ENCODE measurements around the gene SNPH.

Gene SNPH

DNA sequence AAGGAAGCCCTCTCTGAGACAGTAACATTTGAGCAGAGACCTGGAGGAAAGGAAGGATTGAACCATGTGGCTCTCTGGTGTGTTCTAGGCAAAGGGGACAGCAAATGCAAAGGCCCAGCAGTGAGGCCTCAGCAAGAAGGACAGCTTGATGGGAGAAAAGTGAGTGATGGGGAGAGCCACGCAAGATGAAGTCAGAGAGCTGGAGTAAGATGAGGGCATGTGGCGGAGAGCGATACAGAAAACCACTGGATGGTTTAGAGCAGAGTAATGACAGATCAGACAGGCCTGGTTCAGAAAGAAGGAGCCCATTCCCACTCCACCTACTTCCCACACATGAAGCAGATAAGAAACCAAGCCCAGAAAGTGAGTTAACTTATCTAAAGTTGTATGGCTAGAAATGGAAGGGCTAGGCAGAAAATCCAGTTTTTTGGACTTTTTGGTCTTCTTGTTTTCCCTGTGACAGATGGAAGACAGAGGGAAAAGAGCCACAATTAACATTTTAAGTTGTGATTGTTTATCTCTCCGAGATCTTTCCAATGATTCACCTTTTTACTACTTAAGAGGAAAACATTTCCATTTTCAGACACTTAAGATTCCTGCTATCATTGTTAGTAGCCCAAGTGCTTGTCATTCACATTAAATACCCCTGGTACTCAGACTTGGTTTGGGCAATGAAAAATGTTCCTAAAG, 723 bp upstream of the SNPH start:
- peak in 1 of 2 donors; percentile 4 for DNase-seq

DNA sequence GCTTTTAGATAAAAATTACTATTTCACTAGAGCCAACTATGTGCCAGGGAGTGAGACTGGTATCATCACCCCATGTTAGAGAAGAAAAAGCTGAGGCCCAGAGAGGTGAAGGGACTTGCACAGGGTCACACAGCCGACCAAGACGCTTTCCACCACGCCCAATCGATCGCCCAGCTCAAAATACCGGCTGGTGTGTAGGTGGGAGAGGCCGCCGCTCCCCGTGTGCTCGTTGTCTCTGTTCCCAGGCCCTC, 253 bp upstream of the SNPH start:
- no peak for DNase-seq

DNA sequence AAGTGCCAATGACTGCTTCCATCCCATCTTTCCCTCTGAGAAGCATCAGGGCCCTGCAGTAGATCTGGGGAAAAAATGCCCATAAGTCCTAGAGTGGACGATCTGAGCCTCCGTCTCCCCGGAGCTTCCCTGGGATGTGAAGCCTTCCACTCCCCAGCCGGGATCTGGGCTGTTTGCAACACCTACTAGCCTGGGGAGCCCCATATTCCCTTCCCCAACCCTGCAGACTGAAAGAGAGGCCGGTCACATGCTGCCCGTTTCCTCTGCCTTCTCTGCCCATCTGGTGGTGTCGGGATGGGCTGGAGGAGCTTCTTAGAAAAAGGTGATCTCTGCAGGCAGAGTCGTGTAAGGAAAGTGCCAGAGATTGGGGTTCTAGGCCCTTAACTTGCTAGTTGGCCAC, 1.1 kb downstream of the SNPH start:
- no peak for DNase-seq

DNA sequence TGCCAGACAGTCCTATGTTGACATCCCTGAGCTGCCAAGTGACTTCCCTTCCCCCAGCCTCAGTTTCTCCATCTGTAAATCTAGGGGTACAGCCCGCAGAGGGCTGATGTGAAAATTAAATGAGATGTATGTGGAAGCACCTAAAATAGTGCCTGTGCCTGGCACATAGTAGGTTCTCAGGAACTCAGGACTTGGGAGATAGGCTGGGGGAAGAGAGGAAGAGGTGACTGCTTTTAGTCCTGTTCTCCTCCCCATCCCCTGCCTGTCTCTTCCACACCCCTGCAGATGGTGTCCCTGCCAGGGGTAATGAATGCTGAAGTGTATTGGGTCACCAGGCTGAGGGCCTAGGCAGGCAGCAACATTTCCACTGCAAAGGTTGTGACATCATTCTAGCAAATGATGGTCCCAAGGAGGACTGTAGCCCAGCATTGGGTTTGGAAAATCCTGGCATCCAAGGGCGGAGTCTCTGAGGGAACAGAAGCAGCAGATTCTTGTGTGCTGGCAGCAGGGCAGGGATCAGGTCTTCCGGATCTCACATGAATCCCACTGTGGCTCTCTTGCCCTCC, 1.8 kb downstream of the SNPH start:
- DNase-seq = no peak

DNA sequence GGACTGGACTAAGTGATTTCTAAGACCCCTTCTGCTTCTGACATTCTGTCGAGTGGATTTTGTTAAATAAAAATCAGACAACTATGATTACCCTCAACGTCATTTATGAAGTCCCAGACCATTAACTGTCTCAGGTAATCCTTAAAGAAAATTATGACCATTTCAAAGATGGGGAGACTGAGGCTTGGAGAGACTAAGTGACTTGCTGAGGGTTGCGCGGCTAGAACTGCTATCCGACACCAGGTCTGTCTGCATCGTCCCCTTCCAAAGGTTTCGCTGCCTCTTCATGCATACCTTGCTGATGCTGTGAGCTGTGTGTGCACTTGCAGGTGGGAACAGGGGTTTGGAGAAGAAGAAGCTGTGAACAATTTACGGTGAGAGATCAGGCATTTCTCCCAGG, 3.1 kb downstream of the SNPH start:
- DNase-seq = no peak

DNA sequence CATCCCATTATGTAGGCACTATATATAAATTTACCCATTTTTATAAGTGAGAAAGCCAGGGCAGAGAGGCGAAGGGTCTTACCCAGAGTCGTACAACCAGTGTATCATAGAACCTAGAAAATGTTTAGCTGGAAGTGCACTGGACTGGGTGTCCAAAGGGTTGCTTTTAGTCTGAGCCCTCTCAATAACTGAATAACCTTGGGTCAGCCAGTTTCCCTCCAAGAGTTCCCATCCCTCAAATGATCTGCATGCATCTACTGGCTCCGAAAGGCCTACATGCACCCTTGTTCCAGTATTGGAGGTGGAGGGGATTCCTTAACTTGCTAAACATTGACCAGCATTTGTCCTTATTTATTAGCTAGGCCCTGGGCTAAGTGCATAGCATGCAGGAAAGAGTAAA, 3.8 kb downstream of the SNPH start:
- no peak for DNase-seq

DNA sequence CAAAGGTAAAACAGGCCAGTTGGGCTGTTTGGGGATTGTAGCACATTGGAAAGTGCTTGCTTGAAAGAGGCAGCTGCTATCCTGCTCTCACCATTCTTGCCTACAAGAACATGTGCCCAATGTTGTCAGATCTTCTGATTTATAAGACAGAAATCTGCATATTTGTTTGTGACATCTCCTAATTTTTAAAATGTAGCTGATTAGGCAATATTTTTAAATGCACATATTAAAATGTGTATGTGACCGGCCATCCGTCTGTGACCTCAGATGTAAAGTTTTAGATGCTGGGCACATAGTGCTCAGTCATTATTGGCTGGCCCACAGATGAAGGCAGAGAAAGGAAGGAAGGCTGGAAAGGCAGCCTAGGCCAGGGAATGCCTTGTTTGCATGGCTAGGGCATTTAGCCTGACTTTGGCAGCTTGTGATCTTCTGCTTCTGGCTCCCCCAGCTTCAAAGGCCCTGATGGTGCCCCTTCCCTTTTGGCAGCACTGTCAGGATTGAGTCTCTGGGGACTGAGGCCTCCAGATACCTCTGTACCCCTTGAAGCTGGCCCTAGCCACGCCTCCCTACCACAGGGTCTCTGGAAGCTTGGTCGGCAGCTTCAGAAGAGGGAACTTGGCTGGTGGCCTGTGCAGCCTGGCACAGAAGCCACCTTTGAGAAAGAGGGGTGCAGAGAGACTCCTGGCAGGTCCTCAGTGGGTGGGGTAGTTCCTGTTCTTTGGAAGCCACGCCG, 6.4 kb downstream of the SNPH start:
- no peak for DNase-seq

DNA sequence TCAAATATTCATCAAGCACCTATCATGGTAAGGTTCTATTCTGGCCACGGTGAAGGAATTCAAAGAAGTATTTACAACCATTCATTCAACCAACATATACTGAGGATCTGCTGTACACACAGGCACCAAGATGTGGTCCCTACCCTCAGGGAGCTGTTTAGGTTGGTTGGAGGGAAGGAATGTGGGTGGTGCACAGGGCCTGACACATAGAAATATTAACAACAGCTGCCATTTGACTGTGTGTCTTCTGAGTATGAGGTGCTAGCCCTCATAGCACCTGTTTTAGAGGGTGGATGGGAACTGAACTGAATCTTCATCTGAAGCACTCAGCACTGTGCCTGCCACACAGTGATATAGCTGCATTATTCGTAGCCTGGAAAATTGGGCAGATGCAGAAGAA, 7.3 kb downstream of the SNPH start:
- no peak for DNase-seq

DNA sequence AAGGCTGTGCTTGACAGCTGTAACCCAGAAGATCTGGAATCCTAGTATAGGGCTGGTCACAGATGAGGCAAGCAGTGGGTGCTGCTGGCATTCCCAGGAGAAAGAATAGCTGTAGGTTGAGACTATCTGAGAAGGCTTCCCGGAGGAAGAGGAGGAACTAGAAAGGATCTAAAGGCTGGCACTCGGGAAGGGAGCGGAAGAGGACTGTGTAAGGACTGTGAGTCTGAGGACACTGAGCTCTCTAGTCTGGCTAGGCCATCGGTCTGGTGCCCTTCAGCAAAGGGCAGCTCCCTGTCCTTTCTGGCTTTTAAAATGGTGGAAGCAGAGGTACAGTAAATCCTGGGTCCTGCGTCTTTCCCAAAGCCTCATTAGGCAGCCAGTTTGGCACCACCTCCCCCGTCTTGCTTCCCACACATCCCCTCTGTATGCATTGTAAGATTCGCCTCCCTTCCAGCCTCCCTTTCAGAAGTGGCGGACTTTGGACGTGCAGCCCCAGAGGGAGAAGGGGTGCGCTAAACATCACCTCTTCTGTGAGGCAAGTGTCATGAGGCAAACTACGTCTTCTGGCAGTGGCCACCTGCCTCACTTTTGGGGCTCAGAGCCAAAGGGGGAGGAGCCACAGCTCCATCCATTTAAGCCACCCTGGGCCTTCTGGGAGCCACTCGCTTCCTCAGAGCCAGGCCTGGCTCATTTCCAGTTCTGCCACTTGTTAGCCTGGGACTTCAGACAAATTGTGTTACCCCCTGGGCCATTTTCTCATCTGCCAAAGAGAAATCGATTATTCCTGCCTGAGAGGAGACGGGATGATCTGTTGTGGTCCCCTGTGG, 8.6 kb downstream of the SNPH start:
- DNase-seq = no peak

DNA sequence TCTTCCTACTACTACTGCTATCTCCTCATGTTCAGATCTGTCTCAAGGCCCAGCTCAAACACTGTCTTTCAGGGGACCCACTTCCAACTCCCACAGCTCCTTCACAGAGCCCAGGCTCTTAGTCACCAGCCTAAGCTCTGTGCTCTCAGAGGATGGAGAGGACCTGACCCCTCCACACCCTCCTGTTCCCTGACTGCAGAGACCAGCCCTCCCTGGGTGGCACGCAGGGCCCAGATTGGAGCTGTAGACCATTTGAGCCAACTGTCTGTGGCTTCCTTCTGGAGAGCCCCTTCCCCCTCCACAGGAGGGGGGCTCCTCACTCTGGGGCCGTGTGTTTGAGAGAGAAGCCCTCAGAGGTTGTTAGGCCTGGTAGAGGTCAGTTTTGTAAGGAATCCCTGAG, 9.8 kb downstream of the SNPH start:
- DNase-seq = no peak

DNA sequence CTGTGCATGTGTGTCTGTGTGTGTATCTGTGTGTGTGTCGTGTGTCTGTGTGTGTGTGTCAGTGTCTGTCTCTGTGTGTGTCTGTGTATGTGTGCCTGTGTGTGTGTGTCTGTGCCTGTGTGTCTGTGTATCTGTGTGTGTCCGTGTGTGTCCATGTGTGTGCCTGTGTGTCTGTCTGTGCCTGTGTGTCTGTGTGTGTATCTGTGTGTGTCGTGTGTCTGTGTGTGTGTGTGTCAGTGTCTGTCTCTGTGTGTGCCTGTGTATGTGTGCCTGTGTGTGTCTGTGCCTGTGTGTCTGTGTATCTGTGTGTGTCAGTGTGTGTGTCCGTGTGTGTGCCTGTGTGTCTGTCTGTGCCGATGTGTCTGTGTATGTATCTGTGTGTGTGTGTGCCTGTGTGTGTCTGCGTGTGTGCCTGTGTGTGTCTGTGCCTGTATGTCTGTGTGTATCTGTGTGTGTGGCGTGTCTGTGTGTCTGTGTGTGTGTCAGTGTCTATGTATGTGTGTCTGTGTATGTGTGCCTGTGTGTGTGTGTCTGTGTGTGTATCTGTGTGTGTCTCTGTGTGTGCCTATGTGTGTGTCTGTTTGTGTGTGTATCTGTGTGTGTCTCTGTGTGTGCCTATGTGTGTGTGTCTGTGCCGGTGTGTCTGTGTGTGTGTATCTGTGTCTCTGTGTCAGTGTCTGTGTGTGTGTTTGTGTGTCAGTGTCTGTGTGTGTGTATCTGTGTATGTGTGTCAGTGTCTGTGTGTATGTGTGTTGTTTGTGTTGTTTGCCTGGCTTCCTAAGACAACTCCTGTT, 11.6 kb downstream of the SNPH start:
- DNase-seq = no peak

DNA sequence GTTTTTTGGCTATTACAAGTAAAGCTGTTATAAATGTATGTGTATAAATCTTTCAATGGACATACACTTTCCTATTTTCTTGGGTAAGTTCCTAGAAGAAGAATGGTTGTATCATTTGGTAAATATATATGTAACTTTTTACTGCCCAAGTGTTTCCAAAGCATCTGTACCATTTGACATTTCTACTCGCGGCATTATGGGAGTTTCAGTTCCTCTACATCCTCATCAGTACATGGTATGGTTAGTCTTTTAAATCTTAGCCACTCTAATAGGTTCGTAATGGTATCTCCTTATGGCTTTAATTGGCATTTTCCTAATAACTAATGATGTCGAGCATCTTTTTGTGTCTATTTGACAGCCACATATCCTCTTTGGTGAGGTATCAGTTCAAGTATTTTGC, 12.9 kb downstream of the SNPH start:
- DNase-seq = no peak

DNA sequence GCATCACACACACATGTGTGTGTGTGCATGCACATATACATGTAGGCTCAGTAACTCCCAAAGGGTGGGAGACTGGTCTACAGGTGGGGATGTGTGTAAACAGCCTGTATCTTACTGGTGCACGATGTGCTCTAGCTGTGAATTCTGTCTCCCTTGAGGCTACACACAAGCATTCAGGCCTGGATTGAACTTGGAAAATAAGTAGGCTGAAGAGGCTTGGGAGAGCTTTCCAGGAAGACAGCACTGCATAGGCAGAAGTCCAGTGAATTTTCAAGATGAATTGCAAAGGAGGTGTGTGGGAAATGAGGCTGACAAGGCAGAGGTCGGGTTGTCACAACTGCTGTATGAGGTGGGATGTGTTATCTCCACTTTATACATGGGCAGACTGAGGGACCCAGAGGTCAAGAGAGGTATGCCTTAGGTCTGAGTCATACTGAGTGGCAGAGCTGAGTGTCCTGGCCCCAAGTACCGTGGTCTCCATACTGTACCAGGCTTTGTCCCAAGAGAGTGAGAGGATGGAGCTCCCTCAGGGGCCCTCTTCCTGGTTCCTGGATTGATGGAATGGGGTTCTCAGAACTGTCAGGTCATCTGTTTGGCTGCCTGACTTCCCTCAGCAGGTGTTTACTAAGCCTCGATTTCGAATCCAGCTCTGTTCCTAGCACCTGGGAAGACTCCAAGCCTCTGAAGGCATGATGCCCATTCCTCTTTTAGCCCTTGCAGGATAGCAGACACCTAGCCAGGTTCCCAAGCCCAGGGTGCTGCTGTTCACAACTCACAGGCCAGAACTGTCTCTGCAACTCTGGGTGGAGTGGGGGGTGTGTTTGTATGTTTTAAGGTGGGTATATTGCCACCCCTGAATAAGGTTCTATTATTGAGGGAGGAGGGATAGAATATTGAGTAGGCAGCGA, 14.4 kb downstream of the SNPH start:
- no peak for DNase-seq

DNA sequence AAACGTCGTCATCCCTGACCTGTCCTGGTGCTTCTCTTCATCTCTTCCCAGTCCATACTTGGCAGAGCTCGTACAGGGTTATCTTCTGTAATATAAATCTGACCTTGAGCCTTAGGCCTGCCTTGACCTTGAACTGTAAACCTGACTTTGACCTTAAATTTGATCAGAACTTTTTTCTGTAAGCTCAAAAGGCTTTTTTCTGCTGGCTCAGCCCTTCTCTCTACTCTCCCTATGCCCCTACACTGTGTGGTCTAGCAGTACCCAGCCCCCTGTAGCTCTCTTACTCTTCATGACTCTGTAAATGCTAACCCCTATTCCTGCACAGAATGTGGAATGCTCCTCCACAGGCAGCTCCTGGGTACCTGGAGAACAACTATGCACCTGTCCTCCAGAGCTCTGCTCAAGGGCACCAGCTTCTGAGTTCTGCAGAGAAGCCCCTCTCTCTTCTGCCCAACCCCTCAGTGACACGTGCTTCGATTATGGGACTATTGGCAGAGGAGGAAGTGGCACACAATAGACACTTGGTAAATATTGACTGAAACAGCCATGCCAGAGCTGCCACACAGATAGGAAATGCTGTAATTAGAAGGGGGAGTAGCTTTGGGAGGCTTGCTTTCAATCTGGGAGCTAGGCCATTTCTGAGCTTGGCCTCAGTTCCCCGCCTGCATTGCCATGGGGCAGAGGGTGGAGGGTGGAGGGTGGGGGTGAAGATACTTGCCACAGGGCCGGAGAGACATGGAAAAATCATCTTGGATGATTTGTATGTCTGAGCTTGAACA, 15.4 kb downstream of the SNPH start:
- DNase-seq = no peak

DNA sequence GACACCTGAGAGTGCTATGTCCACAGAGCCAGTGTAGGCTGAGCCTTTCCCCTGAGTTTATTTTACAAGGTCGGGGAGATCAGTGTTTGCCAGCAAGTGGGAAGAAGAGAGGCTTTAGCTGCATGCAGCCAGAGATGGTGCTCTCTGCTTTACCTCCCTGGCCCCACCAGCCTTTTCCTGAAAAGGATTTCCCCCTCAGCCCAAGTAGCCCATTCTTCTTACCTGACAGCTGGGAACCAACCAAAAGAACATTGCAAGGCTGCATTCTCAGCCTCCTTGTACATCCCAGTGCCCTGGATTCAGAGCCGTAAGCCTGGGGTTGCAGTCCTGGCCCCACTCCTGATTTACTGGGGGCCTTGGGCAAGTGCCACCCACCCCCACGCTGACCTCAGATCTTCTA, 16.9 kb downstream of the SNPH start:
- no peak for DNase-seq

DNA sequence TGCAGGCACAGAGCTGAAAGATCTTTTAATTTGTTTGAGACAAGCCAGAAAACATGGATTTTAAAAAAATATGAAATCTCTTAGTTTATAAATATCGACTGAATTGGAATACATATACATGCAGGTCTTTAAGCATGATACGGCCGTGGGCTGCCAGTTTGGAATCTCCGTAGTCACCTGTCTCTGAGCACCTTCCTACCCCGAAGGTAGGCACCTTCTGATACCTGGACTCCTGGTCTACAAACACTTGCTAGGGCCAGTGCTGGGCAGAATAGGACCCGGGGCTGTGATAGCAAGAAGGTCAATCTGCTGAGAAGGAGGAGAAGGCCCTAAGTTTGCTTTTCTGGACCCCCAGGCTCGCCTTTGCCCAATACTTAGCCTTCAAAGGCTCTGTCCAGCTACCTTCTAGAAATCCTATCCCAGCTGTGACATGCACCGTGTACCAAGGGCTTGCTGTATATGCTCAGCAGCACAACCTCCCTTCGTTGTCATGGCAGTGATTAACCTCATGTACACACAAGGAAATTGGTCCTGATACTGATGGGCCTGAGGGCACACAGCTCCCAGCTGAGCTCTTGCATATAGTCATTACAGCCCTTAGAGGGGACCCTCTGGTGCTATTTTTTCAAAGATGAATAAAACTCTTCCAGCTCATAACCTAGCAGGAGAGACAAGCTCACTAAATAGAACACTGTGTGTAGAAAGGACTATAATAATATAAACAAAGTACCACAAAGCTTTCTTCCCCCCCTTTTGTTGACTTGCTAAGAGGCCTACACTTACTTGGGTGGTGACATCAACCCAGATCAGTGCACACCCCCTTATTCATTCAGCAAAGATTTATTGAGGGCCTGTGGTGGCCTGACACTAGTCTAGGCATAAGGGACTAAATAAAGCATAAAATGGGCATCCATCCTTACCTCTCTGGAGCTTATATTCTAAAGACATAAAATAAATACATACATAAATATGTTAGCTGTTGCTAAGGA, 17.7 kb downstream of the SNPH start:
- DNase-seq = no peak

DNA sequence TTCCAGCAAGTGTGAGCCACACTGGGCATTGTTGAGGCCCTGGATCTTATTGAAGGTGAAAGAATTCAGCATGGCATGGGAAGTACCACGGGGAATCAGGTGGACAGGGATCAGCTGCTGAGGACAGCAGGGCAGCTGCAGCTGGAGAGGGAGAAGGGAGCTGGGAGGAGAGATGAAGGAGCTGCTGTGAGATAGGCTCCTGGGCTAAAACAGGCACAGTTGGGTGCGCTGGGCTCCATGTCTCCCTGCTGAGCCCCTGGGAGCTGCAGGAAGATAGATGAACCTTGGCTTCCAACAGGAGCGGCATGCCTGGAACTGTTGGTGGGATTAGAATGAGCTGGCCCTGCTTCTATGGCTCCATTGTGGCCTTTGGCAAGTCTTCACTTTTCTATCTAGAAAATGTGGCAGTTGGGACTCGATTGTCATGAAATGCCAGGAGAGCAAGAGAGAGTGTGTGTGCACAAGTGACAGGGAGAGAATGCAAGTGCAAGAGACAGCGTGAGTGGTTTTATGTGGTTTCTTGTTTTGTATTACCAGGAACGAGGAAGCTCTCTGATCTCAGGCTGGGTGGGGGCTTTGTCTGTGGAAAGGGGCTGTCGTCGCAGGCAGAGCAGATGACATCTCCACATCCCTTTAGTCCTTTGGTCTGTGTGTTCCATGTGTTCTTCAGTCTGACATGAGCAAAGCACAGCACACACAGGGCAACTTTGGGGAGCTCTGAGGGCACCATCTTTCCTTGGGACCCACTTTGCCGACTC, 20.4 kb downstream of the SNPH start:
- peak; percentile 48 to 75 for DNase-seq

DNA sequence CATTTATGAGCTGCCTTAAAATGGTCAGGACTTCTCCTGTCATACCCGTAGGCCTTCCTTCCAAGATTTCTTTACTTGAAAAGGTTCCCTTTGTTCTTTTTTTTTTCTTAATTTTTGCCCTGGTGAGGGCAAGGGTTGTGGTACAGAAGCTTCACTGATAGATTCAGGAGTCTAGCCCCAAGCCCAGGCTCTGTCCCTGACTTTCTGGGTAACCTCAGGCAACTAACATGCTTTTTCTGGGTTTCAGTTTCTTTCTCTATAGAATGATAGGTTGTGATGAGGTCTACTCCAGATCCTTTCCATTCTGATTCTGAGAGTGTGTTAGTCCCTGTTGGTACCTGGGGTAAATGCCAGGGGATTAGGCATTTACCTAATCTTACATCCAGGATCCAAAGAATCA, 21.2 kb downstream of the SNPH start:
- peak in 1 of 2 donors; percentile 15 for DNase-seq

Data from CD4-positive, alpha-beta T cell treated with Interleukin-4 for 1 hour (primary cell).